Loucy (cell line): ENCODE measurements around the gene MIPEP.

Experiments used
- H2AFZ ChIP-seq: fragments of 200-600 bp; sonication (generic); 2 replicates; pipeline ENCODE4 v1.6.0; 2016; ENCODE audit warnings: antibody characterized with exemption, mild to moderate bottlenecking, low read length, moderate library complexity
- H3F3A ChIP-seq: fragments of 200-600 bp; 2 replicates; pipeline ENCODE4 v1.6.0; 2016; ENCODE audit warnings: antibody characterized with exemption, low read depth, mild to moderate bottlenecking
- H3K27me3 ChIP-seq: fragments of 200-600 bp; sonication (generic); 2 replicates; pipeline ENCODE4 v1.6.1; 2014; ENCODE audit warnings: low read length, mild to moderate bottlenecking; ENCODE audit not compliant: insufficient read depth, poor library complexity, severe bottlenecking
- H3K36me3 ChIP-seq: fragments of 200-600 bp; sonication (generic); 2 replicates; pipeline ENCODE4 v1.6.1; 2016; ENCODE audit warnings: low read length; ENCODE audit not compliant: insufficient read depth
- H3K4me1 ChIP-seq: fragments of 200-600 bp; sonication (generic); 2 replicates; pipeline ENCODE4 v1.5.1; 2014; ENCODE audit warnings: low read length, mild to moderate bottlenecking; ENCODE audit not compliant: insufficient read depth, poor library complexity, severe bottlenecking
- H3K4me2 ChIP-seq: fragments of 200-600 bp; sonication (generic); 2 replicates; pipeline ENCODE4 v1.6.0; 2014; ENCODE audit warnings: antibody characterized with exemption, low read length, low read depth, mild to moderate bottlenecking; ENCODE audit not compliant: poor library complexity, severe bottlenecking
- H3K4me3 ChIP-seq: fragments of 200-600 bp; sonication (generic); 2 replicates; pipeline ENCODE4 v1.5.1; 2014; ENCODE audit warnings: low read length, mild to moderate bottlenecking, mixed read lengths; ENCODE audit not compliant: poor library complexity, severe bottlenecking
- H3K79me2 ChIP-seq: fragments of 200-600 bp; sonication (generic); 2 replicates; pipeline ENCODE4 v1.6.1; 2014; ENCODE audit warnings: low read length; ENCODE audit not compliant: insufficient read depth
- H3K9ac ChIP-seq: fragments of 200-600 bp; sonication (generic); 2 replicates; pipeline ENCODE4 v1.6.0; 2014; ENCODE audit warnings: mild to moderate bottlenecking, low read depth, low read length, moderate library complexity; ENCODE audit not compliant: poor library complexity, severe bottlenecking
- H3K9me2 ChIP-seq: fragments of 200-600 bp; sonication (generic); replicated peaks from 2 replicates; pipeline ENCODE4 v1.6.1; 2016; ENCODE audit warnings: low read depth, low read length, mixed read lengths
- H3K9me3 ChIP-seq: fragments of 200-600 bp; sonication (generic); 2 replicates; pipeline ENCODE4 v1.6.1; 2014; ENCODE audit warnings: mild to moderate bottlenecking, antibody characterized with exemption, low read length, low read depth; ENCODE audit not compliant: insufficient read depth
- H4K20me1 ChIP-seq: fragments of 200-600 bp; sonication (generic); 2 replicates; pipeline ENCODE4 v1.6.0; 2014; ENCODE audit warnings: antibody characterized with exemption, low read length, mild to moderate bottlenecking; ENCODE audit not compliant: insufficient read depth, poor library complexity, severe bottlenecking
- CTCF ChIP-seq: fragments of 200-600 bp; sonication (generic); conservative IDR thresholded peaks from 2 replicates; pipeline ENCODE4 v1.5.1; 2014; ENCODE audit warnings: mild to moderate bottlenecking, antibody characterized with exemption, low read length
- EZH2phosphoT487 ChIP-seq: fragments of 200-600 bp; IDR thresholded peaks from 2 replicates; pipeline ENCODE4 v1.6.1; 2018; ENCODE audit warnings: antibody characterized with exemption, mild to moderate bottlenecking, moderate library complexity, borderline replicate concordance

MIPEP gene

GRCh38 chr13:23723471-23723870 lies 165.7 kb downstream of the MIPEP start:
- no peaks in the 10 kb centered on the region for H3K36me3 ChIP-seq
- no peaks in the 10 kb centered on the region for H4K20me1 ChIP-seq
- H3K9me2 ChIP-seq = no peaks in the 10 kb centered on the region
- H3K9me3 ChIP-seq = no peaks in the 10 kb centered on the region
- no peaks in the 10 kb centered on the region for H3K79me2 ChIP-seq
- no peak overlapping the region for H3K4me3 ChIP-seq
- no peaks in the 10 kb centered on the region for H3K27me3 ChIP-seq
- H2AFZ ChIP-seq = no peak overlapping the region
- H3K9ac ChIP-seq = no peak overlapping the region
- peaks cover 9% of the 10 kb centered on the region for H3K4me1 ChIP-seq
- no peak overlapping the region for H3K4me2 ChIP-seq
- H3F3A ChIP-seq = no peaks in the 10 kb centered on the region
- no peak for TF ChIP-seq CTCF
- TF ChIP-seq EZH2phosphoT487 = no peak

- H3K36me3 ChIP-seq = no peaks in the 10 kb centered on the region
- no peak overlapping the region for H2AFZ ChIP-seq
- H3K27me3 ChIP-seq = no peaks in the 10 kb centered on the region
- TF ChIP-seq CTCF (no peak), EZH2phosphoT487 (no peak)
- H3K9ac ChIP-seq = no peak overlapping the region
- no peaks in the 10 kb centered on the region for H3K9me3 ChIP-seq
- H3F3A ChIP-seq = no peaks in the 10 kb centered on the region
- H3K4me1 ChIP-seq = peaks cover 12% of the 10 kb centered on the region
- no peaks in the 10 kb centered on the region for H3K9me2 ChIP-seq
- no peak overlapping the region for H3K4me3 ChIP-seq
- H4K20me1 ChIP-seq = no peaks in the 10 kb centered on the region
- H3K79me2 ChIP-seq = no peaks in the 10 kb centered on the region
- no peak overlapping the region for H3K4me2 ChIP-seq
Observed at GRCh38 chr13:23722726-23723453, 166.3 kb downstream of the MIPEP start.

- H3K79me2 ChIP-seq = no peaks in the 10 kb centered on the region
- H2AFZ ChIP-seq = peak overlapping the region; percentile 15
- H3K4me2 ChIP-seq = peak overlapping the region; percentile 3
Observed at GRCh38 chr13:23718996-23719395, 170.2 kb downstream of the MIPEP start.

More at GRCh38 chr13:23718996-23719395, 170.2 kb downstream of the MIPEP start:
- Histone ChIP-seq H3F3A (no peaks in the 10 kb centered on the region), H3K9me3 (no peaks in the 10 kb centered on the region), H3K36me3 (no peaks in the 10 kb centered on the region), H3K9ac (no peak overlapping the region), H4K20me1 (no peaks in the 10 kb centered on the region), H3K4me1 (peaks cover 12% of the 10 kb centered on the region), H3K27me3 (no peaks in the 10 kb centered on the region), H3K9me2 (no peaks in the 10 kb centered on the region), H3K4me3 (no peak overlapping the region)
- TF ChIP-seq CTCF (no peak), EZH2phosphoT487 (no peak)
